Measurements from ENCODE around the gene ACSM6. TPM values are rescaled to one million over a fixed set of nuclear protein-coding genes. Genes with fewer than 3 reads are reported as not detected.

The ACSM6 gene
- total RNA-seq, 1 experiment from 2014 or later = not detected

DNA sequence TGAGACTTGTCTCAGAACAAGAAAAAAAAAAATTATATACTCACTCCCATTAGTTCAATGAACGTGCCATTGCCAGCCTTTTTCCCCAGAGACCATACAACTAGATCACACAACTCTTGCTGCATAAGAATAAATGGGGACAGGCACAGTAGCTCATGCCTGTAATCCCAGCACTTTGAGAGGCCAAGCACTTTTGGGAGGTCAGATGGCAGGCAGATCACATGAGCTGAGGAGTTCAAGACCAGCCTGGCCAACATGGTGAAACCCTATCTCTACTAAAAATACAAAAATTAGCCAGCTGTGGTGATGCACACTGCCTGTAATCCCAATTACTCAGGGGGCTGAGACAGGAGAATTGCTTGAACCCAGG lies 83.1 kb downstream of the ACSM6 start:
- ChIA-PET POLR2A (no interaction called here), CTCF (interaction anchor here (0.5 to 2.6 kb wide), 5 partner anchors 12 to 153 kb away, joined by 3 to 20 read pairs (median 5); no protein-coding TSS in a partner anchor)
- peaks cover 72% of the 10 kb centered on the region for H3K4me1 Mint-ChIP-seq
- ATAC-seq (no peak), DNase-seq (ENCODE audit: low spot score) (no peak)
- TF ChIP-seq NR2C2 (CRISPR knock-in tag; IDR thresholded peaks at IDR 0.05) (no peak), ATF1 (CRISPR knock-in tag; IDR thresholded peaks at IDR 0.05) (no peak), ZBTB21 (CRISPR knock-in tag; IDR thresholded peaks at IDR 0.05; ENCODE audit: borderline replicate concordance) (no peak), ZNF138 (CRISPR knock-in tag; conservative IDR thresholded peaks at IDR 0.05) (no peak)
- 0 out of 2 replicates have a peak overlapping the region, but pooled peaks have one; percentile 13 for H3K27ac Mint-ChIP-seq
- H3K27me3 Mint-ChIP-seq (ENCODE audit: low read depth) = no peaks in the 10 kb centered on the region
- H3K4me3 Mint-ChIP-seq = no peak overlapping the region
- H3K36me3 Mint-ChIP-seq = no peaks in the 10 kb centered on the region
- H3K9me3 Mint-ChIP-seq = peaks cover 6% of the 10 kb centered on the region; the same call in 1 of the 2 replicates

DNA sequence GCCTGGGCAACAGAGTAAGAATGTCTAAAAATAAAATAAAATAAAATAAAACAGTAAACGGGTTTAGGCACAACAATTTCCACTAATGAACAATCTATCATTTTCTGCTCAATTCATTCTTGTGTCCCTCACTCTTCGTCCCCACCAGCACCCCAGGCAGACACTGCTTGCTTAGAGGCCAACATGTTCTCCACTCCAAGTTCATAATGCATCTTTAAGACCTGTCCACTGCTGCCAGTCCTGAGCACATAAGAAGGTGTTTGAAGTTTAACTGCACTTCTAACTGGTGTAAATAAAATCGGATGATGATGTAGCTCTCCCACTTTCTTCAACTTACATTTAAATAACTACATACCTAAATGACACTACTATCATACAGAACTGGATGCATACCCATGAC lies 83.6 kb downstream of the ACSM6 start:
- Mint-ChIP-seq H3K27ac (peak overlapping the region; percentile 19), H3K27me3 (ENCODE audit: low read depth) (no peaks in the 10 kb centered on the region), H3K4me1 (peaks cover 75% of the 10 kb centered on the region), H3K9me3 (peaks cover 6% of the 10 kb centered on the region; the same call in 1 of the 2 replicates), H3K4me3 (no peak overlapping the region), H3K36me3 (no peaks in the 10 kb centered on the region)
- DNase-seq (ENCODE audit: low spot score) (no peak), ATAC-seq (no peak)
- TF ChIP-seq, protein P1, sequence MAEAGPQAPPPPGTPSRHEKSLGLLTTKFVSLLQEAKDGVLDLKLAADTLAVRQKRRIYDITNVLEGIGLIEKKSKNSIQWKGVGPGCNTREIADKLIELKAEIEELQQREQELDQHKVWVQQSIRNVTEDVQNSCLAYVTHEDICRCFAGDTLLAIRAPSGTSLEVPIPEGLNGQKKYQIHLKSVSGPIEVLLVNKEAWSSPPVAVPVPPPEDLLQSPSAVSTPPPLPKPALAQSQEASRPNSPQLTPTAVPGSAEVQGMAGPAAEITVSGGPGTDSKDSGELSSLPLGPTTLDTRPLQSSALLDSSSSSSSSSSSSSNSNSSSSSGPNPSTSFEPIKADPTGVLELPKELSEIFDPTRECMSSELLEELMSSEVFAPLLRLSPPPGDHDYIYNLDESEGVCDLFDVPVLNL (CRISPR knock-in tag; IDR thresholded peaks at IDR 0.05; ENCODE audit: borderline replicate concordance, low read depth) = no peak
- no peak for TF ChIP-seq NFATC4 (CRISPR knock-in tag; IDR thresholded peaks at IDR 0.05)
- TF ChIP-seq ZNF263 (CRISPR knock-in tag; IDR thresholded peaks at IDR 0.05; ENCODE audit: low read depth) = no peak
- TF ChIP-seq, protein P2, sequence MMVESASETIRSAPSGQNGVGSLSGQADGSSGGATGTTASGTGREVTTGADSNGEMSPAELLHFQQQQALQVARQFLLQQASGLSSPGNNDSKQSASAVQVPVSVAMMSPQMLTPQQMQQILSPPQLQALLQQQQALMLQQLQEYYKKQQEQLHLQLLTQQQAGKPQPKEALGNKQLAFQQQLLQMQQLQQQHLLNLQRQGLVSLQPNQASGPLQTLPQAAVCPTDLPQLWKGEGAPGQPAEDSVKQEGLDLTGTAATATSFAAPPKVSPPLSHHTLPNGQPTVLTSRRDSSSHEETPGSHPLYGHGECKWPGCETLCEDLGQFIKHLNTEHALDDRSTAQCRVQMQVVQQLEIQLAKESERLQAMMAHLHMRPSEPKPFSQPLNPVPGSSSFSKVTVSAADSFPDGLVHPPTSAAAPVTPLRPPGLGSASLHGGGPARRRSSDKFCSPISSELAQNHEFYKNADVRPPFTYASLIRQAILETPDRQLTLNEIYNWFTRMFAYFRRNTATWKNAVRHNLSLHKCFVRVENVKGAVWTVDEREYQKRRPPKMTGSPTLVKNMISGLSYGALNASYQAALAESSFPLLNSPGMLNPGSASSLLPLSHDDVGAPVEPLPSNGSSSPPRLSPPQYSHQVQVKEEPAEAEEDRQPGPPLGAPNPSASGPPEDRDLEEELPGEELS (CRISPR knock-in tag; IDR thresholded peaks at IDR 0.05) = no peak
- no peak for TF ChIP-seq ESRRA (CRISPR knock-in tag; IDR thresholded peaks at IDR 0.05; ENCODE audit: borderline replicate concordance)
- no peak for TF ChIP-seq TCF7 (CRISPR knock-in tag; IDR thresholded peaks at IDR 0.05; ENCODE audit: low read depth)
- TF ChIP-seq NFYB (CRISPR knock-in tag; conservative IDR thresholded peaks at IDR 0.05; ENCODE audit: low read depth) = no peak
- no peak for TF ChIP-seq HMGA2 (CRISPR knock-in tag; IDR thresholded peaks at IDR 0.05)
- no peak for TF ChIP-seq ARID4B (CRISPR knock-in tag; IDR thresholded peaks at IDR 0.05; ENCODE audit: borderline replicate concordance)
- no peak for TF ChIP-seq MXD4 (CRISPR knock-in tag; IDR thresholded peaks at IDR 0.05; ENCODE audit: borderline replicate concordance)
- TF ChIP-seq, protein P3, sequence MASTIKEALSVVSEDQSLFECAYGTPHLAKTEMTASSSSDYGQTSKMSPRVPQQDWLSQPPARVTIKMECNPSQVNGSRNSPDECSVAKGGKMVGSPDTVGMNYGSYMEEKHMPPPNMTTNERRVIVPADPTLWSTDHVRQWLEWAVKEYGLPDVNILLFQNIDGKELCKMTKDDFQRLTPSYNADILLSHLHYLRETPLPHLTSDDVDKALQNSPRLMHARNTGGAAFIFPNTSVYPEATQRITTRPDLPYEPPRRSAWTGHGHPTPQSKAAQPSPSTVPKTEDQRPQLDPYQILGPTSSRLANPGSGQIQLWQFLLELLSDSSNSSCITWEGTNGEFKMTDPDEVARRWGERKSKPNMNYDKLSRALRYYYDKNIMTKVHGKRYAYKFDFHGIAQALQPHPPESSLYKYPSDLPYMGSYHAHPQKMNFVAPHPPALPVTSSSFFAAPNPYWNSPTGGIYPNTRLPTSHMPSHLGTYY (CRISPR knock-in tag; IDR thresholded peaks at IDR 0.05) = no peak
- no peak for TF ChIP-seq CTCF (IDR thresholded peaks at IDR 0.05)
- TF ChIP-seq ZBTB21 (CRISPR knock-in tag; IDR thresholded peaks at IDR 0.05; ENCODE audit: borderline replicate concordance) = no peak
- CTCF ChIA-PET = interaction anchor here (1.4 to 2.6 kb wide), 6 partner anchors 12 to 153 kb away, joined by 3 to 20 read pairs (median 6); no protein-coding TSS in a partner anchor
- POLR2A ChIA-PET = interaction anchor here (1.3 kb wide), 1 partner anchor 97 kb away, joined by 3 read pairs; no protein-coding TSS in a partner anchor

Data from WTC11 (cell line).